IMR-90 (cell line): ENCODE data around the gene RALGPS1. TPM values are rescaled to one million over a fixed set of nuclear protein-coding genes. Genes with fewer than 3 reads are reported as not detected.

Experiments used
- ATAC-seq: fragments of 200-7000 bp; cut with Tn5 transposase; 2 replicates; pipeline ENCODE4 v1.9.1; 2020; ENCODE audit warnings: low read depth, mild to moderate bottlenecking, moderate library complexity
- BruUV-seq: library from RNA; stranded (reverse); fragments of 400-500 nt; replicated peaks from 2 replicates; lab custom pipeline; 2021; lab: Mats Ljungman, UMichigan
- CTCF ChIA-PET: fragments of 300-600 bp; formaldehyde crosslinking; extraction: SDS; loops from one replicate; lab custom pipeline; 2021; ENCODE audit warnings: antibody characterized with exemption; lab: Yijun Ruan, JAX
- POLR2A ChIA-PET: fragments of 300-600 bp; sonication (Branson Sonifier 250); formaldehyde crosslinking; loops from one replicate; lab custom pipeline; 2022; ENCODE audit warnings: antibody characterized with exemption; ENCODE audit not compliant: unreplicated experiment; lab: Charles Lee
- DNase-seq: peaks from one replicate; pipeline ENCODE4 v3.0.0; 2013
- H2AFZ ChIP-seq: replicated peaks from 2 replicates; pipeline ENCODE3; 2013; ENCODE audit warnings: low read length, mild to moderate bottlenecking; ENCODE audit not compliant: poor library complexity
- H2AK5ac ChIP-seq: 2 replicates; pipeline ENCODE4 v1.6.1; 2013; ENCODE audit warnings: low read depth, low read length, inconsistent platforms
- H2AK9ac ChIP-seq: replicated peaks from 2 replicates; pipeline ENCODE3; 2013; ENCODE audit warnings: mild to moderate bottlenecking, low read depth, low read length, moderate library complexity; ENCODE audit not compliant: poor library complexity
- H2BK120ac ChIP-seq: 2 replicates; pipeline ENCODE4 v1.6.1; 2013; ENCODE audit warnings: low read depth, low read length, inconsistent platforms
- H2BK15ac ChIP-seq: 3 replicates; pipeline ENCODE4 v1.6.1; 2013; ENCODE audit warnings: low read depth, low read length, inconsistent platforms
- H2BK20ac ChIP-seq: 2 replicates; pipeline ENCODE4 v1.6.1; 2013; ENCODE audit warnings: low read depth, mild to moderate bottlenecking, inconsistent platforms, low read length, moderate library complexity
- H2BK5ac ChIP-seq: 2 replicates; pipeline ENCODE4 v1.6.1; 2013; ENCODE audit warnings: mild to moderate bottlenecking, low read depth, low read length, inconsistent platforms; ENCODE audit not compliant: poor library complexity, severe bottlenecking
- H3K14ac ChIP-seq: replicated peaks from 2 replicates; pipeline ENCODE4 v1.6.1; 2013; ENCODE audit warnings: low read depth, low read length, inconsistent platforms
- H3K18ac ChIP-seq: 2 replicates; pipeline ENCODE4 v1.6.1; 2013; ENCODE audit warnings: low read depth, low read length, control low read depth
- H3K23ac ChIP-seq: 2 replicates; pipeline ENCODE4 v1.6.1; 2013; ENCODE audit warnings: low read depth, low read length, inconsistent platforms
- H3K27ac ChIP-seq: 2 replicates; pipeline ENCODE4 v1.5.1; 2013; ENCODE audit warnings: mild to moderate bottlenecking, control low read depth, low read length; ENCODE audit not compliant: insufficient read depth
- H3K27me3 ChIP-seq: 2 replicates; pipeline ENCODE4 v1.6.1; 2013; ENCODE audit warnings: low read length; ENCODE audit not compliant: control insufficient read depth, insufficient read depth
- H3K36me3 ChIP-seq: 2 replicates; pipeline ENCODE4 v1.6.1; 2013; ENCODE audit warnings: low read length, mixed read lengths; ENCODE audit not compliant: control insufficient read depth, insufficient read depth
- H3K4ac ChIP-seq: 2 replicates; pipeline ENCODE4 v1.6.1; 2013; ENCODE audit warnings: low read depth, low read length, inconsistent platforms
- H3K4me1 ChIP-seq: 2 replicates; pipeline ENCODE4 v1.6.1; 2013; ENCODE audit warnings: low read length, mixed read lengths; ENCODE audit not compliant: control insufficient read depth, insufficient read depth
- H3K4me2 ChIP-seq: 2 replicates; pipeline ENCODE4 v1.6.1; 2013; ENCODE audit warnings: low read depth, mild to moderate bottlenecking, control low read depth, low read length, moderate library complexity
- H3K4me3 ChIP-seq: 2 replicates; pipeline ENCODE4 v1.5.1; 2013; ENCODE audit warnings: low read depth, mild to moderate bottlenecking, control low read depth, low read length, moderate library complexity; ENCODE audit not compliant: insufficient read depth
- H3K56ac ChIP-seq: 2 replicates; pipeline ENCODE4 v1.6.1; 2013; ENCODE audit warnings: low read length, inconsistent platforms; ENCODE audit not compliant: insufficient read depth; ENCODE audit errors: extremely low read depth
- H3K79me1 ChIP-seq, 2 experiments: 2 replicates each; pipeline ENCODE4 v1.6.1; 2013; ENCODE audit warnings: low read length in 2 of 2, inconsistent platforms in 1 of 2, low read depth in 1 of 2
- H3K9ac ChIP-seq: 2 replicates; pipeline ENCODE4 v1.6.1; 2013; ENCODE audit warnings: low read depth, low read length, control low read depth
- H3K9me1 ChIP-seq: 2 replicates; pipeline ENCODE4 v1.6.1; 2013; ENCODE audit warnings: low read length, inconsistent platforms; ENCODE audit not compliant: insufficient read depth
- H3K9me3 ChIP-seq: 2 replicates; pipeline ENCODE4 v1.6.1; 2013; ENCODE audit warnings: low read length; ENCODE audit not compliant: control insufficient read depth, insufficient read depth
- H4K20me1 ChIP-seq: 2 replicates; pipeline ENCODE4 v1.6.1; 2013; ENCODE audit warnings: low read length, inconsistent platforms; ENCODE audit not compliant: insufficient read depth
- H4K5ac ChIP-seq: 2 replicates; pipeline ENCODE4 v1.6.1; 2013; ENCODE audit warnings: mild to moderate bottlenecking, low read depth, low read length, control low read depth
- H4K8ac ChIP-seq, 2 experiments: 2 replicates each; pipeline ENCODE4 v1.6.1; 2013; ENCODE audit warnings: low read depth in 2 of 2, low read length in 2 of 2, control low read depth in 1 of 2, inconsistent platforms in 1 of 2
- H4K91ac ChIP-seq: 2 replicates; pipeline ENCODE4 v1.6.1; 2013; ENCODE audit warnings: low read depth, low read length, inconsistent platforms; ENCODE audit not compliant: insufficient read depth
- MAFK ChIP-seq: IDR thresholded peaks from 2 replicates; pipeline ENCODE4 v1.6.1; 2012; ENCODE audit warnings: low read depth, low read length, improper control_type of control experiment
- SMC3 ChIP-seq: fragments of 150-350 bp; IDR thresholded peaks from 2 replicates; pipeline ENCODE4 v1.6.1; 2016; ENCODE audit warnings: low read depth, mild to moderate bottlenecking, antibody characterized with exemption, low read length, moderate library complexity
- WGBS, 2 experiments: methylation state at CpG; one replicate each; pipeline versions ENCODE4 v1.1.5 to v1.1.7; 2013; ENCODE audit warnings: missing lambda C conversion rate in 2 of 2; ENCODE audit not compliant: insufficient read length in 1 of 2; ENCODE audit errors: extremely low coverage in 2 of 2; 5-methylcytosine and 5-hydroxymethylcytosine counted together
- dilution Hi-C: fragments of 300-500 bp; cut with HindIII; formaldehyde crosslinking; loops from one replicate; pipeline ENCODE4 v1.14.3; 2018; ENCODE audit warnings: low sequenced_read_pairs; ENCODE audit not compliant: unreplicated experiment
- in situ Hi-C: fragments of 300-500 bp; cut with MboI; formaldehyde crosslinking; loops from 3 replicates; pipeline ENCODE4 v1.14.3; 2019; ENCODE audit warnings: low sequenced_read_pairs, inconsistent platforms, mixed read lengths
- intact Hi-C: fragments of 100-400 bp; cut with micrococcal nuclease; formaldehyde crosslinking; loops from 2 replicates; pipeline ENCODE4 v1.10.0; 2022
- polyA plus RNA-seq, 3 experiments: library from polyadenylated mRNA; depleted of rRNA; stranded (reverse); fragments of >200 nt; gene quantifications; 2 replicates each; pipeline ENCODE4 v1.2.3, GENCODE V29; 2012; ENCODE audit warnings: low replicate concordance in 1 of 3
- total RNA-seq: library from RNA; depleted of rRNA; stranded (reverse); fragments of >200 nt; gene quantifications from 2 replicates; pipeline ENCODE4 v1.2.3, GENCODE V29; 2012

RALGPS1 gene
- total and polyA plus RNA-seq, 2 of the 4 experiments (the other 2 are of a cell fraction) = 0.90 to 2.8 TPM

DNA sequence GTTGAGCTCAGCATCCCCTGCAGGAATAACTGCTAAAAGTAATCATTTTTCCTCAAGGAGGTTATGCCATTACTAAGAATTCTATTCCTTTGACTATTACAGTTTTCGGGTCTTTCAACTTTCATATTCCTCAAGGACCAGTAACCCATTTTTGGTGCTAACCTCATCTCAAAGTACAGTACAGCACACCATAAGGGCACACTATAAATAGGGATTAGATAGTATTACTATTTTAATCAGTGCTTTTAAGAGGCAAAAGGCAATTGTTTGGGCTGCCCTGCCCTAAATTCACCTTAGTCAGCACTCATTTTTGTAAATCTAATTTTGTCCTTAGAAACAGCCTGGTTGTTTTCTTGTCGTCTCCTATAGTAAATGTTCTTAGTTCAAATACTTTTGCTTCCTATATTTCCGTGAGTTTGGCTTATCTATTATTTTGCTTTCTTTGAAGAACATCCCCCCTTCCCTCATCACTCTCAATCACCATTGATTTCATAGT is 336.4 kb downstream of the RALGPS1 start:
- Histone ChIP-seq H2BK120ac (no peak overlapping the region), H3K36me3 (no peaks in the 10 kb centered on the region), H3K27me3 (no peaks in the 10 kb centered on the region), H3K56ac (no peak overlapping the region), H4K91ac (no peak overlapping the region), H3K4ac (no peak overlapping the region), H2BK5ac (no peak overlapping the region), H3K79me1 (no peaks in the 10 kb centered on the region), H3K9ac (no peak overlapping the region), H2BK20ac (no peak overlapping the region), H3K4me1 (no peaks in the 10 kb centered on the region), H3K4me3 (no peak overlapping the region), H3K23ac (no peak overlapping the region), H2AFZ (no peak overlapping the region), H2AK9ac (no peak overlapping the region), H4K8ac (no peak overlapping the region), H4K20me1 (no peaks in the 10 kb centered on the region), H2AK5ac (no peak overlapping the region), H3K9me3 (no peaks in the 10 kb centered on the region), H2BK15ac (no peak overlapping the region), H4K5ac (no peak overlapping the region), H3K18ac (no peak overlapping the region), H3K9me1 (no peaks in the 10 kb centered on the region), H3K27ac (no peak overlapping the region), H3K14ac (no peak overlapping the region), H3K4me2 (no peak overlapping the region)
- dilution Hi-C loops = no loop called here
- in situ Hi-C loops = no loop called here
- WGBS, 2 experiments = no CpG with 5 or more reads among the region's 3 CpGs
- ATAC-seq = no peak
- DNase-seq = no peak
- no TSS peak for BruUV-seq
- intact Hi-C loops = no loop called here
- ChIA-PET CTCF (no interaction called here), POLR2A (no interaction called here)
- TF ChIP-seq MAFK = peak; percentile 57
- TF ChIP-seq SMC3 = no peak
